Measurements from ENCODE around the gene SLC35F1. TPM values are rescaled to one million over a fixed set of nuclear protein-coding genes. Genes with fewer than 3 reads are reported as not detected.

SLC35F1 gene
- total and polyA plus RNA-seq, 9 of the 15 experiments (the other 6 are each of a cell fraction or from before 2014, with no cell fraction given): 0.03 to 0.06 TPM; not detected in 7

DNA sequence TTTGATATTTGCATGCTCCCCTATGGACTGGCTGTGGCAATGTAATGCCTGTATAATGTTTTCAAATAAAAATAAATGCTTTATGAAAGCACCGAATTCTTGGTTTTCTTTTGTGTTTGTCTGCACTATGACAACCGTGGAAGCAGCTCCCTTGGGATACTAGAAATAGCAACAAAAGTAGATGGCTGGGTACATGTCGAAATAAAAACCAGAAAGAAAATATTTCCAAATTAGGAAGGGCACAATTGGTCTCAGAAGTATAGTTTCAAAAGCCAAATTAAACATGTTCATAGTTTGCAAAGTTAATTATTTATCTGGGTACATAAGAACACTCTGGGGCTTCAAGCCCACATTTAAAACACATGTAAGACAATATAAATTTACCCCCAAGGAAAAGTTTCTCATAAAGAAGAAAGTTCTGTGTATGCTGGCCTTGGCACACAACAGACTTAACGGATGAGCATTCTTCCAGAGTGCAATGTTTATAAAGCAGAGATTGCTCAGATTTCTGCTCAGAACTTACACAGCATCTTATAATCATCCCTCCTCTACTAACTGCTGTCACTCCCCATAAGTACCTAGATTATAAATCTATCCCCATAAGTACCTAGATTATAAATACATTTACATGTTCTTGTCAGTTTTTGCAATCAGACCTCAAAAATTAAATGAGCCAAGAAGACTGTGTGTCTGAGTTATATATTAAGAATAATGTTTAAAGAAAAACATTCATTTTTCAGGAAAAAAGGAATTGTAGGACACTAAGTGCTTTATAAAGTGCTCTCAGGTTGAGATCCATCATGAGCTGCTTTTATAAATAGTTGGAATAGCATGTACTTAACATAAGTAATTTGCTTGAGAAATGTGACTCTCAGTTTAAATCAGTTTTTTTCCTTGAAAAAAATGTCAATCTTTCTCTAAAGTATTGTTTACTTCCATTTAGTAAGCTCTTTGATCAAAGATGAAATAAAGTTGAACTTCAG lies 410.8 kb downstream of the SLC35F1 start (continued):
- TF ChIP-seq, protein P1, sequence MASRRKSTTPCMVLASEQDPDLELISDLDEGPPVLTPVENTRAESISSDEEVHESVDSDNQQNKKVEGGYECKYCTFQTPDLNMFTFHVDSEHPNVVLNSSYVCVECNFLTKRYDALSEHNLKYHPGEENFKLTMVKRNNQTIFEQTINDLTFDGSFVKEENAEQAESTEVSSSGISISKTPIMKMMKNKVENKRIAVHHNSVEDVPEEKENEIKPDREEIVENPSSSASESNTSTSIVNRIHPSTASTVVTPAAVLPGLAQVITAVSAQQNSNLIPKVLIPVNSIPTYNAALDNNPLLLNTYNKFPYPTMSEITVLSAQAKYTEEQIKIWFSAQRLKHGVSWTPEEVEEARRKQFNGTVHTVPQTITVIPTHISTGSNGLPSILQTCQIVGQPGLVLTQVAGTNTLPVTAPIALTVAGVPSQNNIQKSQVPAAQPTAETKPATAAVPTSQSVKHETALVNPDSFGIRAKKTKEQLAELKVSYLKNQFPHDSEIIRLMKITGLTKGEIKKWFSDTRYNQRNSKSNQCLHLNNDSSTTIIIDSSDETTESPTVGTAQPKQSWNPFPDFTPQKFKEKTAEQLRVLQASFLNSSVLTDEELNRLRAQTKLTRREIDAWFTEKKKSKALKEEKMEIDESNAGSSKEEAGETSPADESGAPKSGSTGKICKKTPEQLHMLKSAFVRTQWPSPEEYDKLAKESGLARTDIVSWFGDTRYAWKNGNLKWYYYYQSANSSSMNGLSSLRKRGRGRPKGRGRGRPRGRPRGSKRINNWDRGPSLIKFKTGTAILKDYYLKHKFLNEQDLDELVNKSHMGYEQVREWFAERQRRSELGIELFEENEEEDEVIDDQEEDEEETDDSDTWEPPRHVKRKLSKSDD (conservative IDR thresholded peaks at IDR 0.05; ENCODE audit: low read length): no peak
- TF ChIP-seq L3MBTL2 (IDR thresholded peaks at IDR 0.05) (no peak), NFATC3 (IDR thresholded peaks at IDR 0.05) (no peak), RAD21 (CRISPR knock-in tag; conservative IDR thresholded peaks at IDR 0.05 in 1 of 2, IDR thresholded peaks at IDR 0.05 in 1 of 2) (no peak), ZNF717 (CRISPR knock-in tag; IDR thresholded peaks at IDR 0.05) (no peak)
- TF ChIP-seq, protein P2, sequence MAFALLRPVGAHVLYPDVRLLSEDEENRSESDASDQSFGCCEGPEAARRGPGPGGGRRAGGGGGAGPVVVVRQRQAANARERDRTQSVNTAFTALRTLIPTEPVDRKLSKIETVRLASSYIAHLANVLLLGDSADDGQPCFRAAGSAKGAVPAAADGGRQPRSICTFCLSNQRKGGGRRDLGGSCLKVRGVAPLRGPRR (CRISPR knock-in tag; IDR thresholded peaks at IDR 0.05): no peak
- TF ChIP-seq, protein P3, sequence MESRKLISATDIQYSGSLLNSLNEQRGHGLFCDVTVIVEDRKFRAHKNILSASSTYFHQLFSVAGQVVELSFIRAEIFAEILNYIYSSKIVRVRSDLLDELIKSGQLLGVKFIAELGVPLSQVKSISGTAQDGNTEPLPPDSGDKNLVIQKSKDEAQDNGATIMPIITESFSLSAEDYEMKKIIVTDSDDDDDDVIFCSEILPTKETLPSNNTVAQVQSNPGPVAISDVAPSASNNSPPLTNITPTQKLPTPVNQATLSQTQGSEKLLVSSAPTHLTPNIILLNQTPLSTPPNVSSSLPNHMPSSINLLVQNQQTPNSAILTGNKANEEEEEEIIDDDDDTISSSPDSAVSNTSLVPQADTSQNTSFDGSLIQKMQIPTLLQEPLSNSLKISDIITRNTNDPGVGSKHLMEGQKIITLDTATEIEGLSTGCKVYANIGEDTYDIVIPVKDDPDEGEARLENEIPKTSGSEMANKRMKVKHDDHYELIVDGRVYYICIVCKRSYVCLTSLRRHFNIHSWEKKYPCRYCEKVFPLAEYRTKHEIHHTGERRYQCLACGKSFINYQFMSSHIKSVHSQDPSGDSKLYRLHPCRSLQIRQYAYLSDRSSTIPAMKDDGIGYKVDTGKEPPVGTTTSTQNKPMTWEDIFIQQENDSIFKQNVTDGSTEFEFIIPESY (CRISPR knock-in tag; IDR thresholded peaks at IDR 0.05): no peak
